ENCODE data around the gene EEPD1. TPM values are rescaled to one million over a fixed set of nuclear protein-coding genes. Genes with fewer than 3 reads are reported as not detected.
"Not testable (repeated sequence)": the region's sequence is repeated elsewhere in the genome, so short reads cannot be mapped to it uniquely, and the experiment has no call there.

EEPD1 gene
- 10 to 100 TPM in 1 of 2 donors, 1 to 10 TPM in 1; 5.5 to 14.5 TPM for polyA plus RNA-seq

DNA sequence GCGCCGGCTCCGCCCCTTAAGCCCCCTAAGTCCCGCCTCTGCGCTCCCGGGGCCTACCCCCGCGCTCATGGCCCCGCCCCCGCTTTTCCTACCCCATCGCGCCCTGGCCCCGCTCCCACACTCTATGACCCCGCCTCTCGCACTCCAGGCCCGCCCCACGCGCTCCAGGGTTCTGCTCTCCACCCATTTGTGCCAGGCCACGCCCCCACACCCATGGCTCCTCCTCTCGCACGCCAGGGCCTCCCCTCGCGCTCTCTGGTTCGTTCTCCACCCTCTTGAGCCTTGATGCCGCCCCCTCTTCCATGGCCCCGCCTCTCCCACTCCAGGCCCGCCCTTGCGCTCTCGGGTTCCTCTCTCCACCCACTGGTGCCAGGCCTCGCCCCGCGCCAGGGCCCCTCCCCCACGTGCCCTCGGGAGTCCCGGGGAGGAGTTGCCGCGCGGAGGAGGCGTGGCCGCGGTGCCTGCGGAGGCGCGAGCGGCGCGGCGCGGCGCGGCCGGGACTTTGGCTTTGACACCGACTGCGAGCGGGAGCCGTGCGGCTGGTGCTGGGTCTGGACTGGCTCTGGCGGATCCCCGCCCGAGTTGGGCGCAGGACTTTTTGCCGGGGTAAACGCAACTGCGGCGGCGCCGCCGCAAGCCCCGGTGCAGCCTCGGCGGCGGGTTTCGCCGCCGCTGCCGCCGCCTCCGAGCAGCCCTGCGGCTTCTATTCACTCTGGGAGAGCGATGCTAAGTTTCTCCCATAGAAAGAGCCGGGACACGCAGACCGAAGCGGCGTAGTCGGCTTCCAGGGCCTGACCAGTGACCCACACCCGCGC, at the start of gene EEPD1:
EEPD1 (plus strand) TSS at position 499 of the 815 bp plus-strand sequence. CDS start 1,071 bp downstream, outside the sequence.
- Histone ChIP-seq H3K9me3 (ENCODE audit: control insufficient read depth in 2 of 2, insufficient read depth in 1 of 2, low read depth in 1 of 2, low read length in 1 of 2) (no peaks in the 10 kb centered on the region), H3K27me3 (ENCODE audit: control insufficient read depth in 1 of 2, insufficient read depth in 2 of 2, low read length in 2 of 2) (no peaks in the 10 kb centered on the region)

DNA sequence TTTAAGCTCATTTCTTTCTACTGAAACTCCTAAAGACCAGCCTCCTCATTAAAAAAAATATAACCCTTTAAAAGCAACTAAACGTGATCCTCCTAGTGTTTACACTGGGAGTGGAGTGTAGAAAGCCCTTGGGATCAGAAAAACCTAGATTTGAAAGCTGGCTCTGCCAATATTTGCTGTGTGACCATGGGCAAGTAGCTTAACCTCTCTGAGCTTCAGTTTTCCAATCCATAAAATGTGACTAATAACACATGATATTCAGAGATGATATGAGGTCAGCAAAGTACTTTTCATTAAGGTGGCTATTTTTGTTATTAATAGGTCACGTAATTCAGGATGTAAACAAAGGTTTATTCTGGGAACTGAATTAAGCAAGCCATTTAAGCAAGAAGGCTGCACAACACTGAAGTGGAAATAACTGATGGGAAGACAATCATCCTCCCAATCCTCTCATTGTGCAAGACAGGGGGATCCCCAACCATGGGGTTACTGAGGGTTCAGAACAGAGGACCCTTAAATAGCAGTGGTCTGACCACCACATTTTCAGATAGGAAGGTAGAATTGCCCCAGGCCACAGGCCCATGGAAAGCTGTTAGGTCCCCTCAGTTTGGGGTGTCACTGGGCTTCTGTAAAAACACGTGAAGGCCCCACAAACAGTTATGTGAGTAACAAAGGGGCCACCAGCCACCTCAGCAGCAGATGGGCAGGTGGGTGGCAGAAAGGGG, 49.1 kb upstream of the EEPD1 start:
- Histone ChIP-seq H3K36me3 (ENCODE audit: control insufficient read depth in 2 of 2, insufficient read depth in 2 of 2, low read length in 1 of 2) (no peaks in the 10 kb centered on the region), H3K27ac (ENCODE audit: low read depth in 2 of 2, low read length in 1 of 2) (no peak overlapping the region), H3K4me3 (ENCODE audit: low read depth in 1 of 2, low read length in 2 of 2) (no peak overlapping the region), H3K4me1 (ENCODE audit: control insufficient read depth in 2 of 2, insufficient read depth in 2 of 2, low read length in 1 of 2) (no peaks in the 10 kb centered on the region), H3K27me3 (ENCODE audit: control insufficient read depth in 1 of 2, insufficient read depth in 2 of 2, low read length in 2 of 2) (no peaks in the 10 kb centered on the region), H3K9me3 (ENCODE audit: control insufficient read depth in 2 of 2, insufficient read depth in 1 of 2, low read depth in 1 of 2, low read length in 1 of 2) (no peaks in the 10 kb centered on the region)
- WGBS, 2 donors, result 55 to 57% methylated on average over 3 of the region's 3 CpGs

More for the DNA sequence above, at the start of gene EEPD1:
- H3K4me3 ChIP-seq (ENCODE audit: low read depth in 1 of 2, low read length in 2 of 2), result peak within 1 kb of the TSS; percentile 68 to 76
- H3K27ac ChIP-seq (ENCODE audit: low read depth in 2 of 2, low read length in 1 of 2), result peak within 1 kb of the TSS; percentile 82 to 90
- 0% methylated on average over 85 to 88 of the region's 88 CpGs for WGBS, 2 donors
- no peaks in the 10 kb centered on the region for H3K36me3 ChIP-seq (ENCODE audit: control insufficient read depth in 2 of 2, insufficient read depth in 2 of 2, low read length in 1 of 2)
- H3K4me1 ChIP-seq (ENCODE audit: control insufficient read depth in 2 of 2, insufficient read depth in 2 of 2, low read length in 1 of 2), result peaks cover 4 to 14% of the 10 kb centered on the region in 2 donors

- not testable (repeated sequence) for H3K36me3 ChIP-seq (ENCODE audit: control insufficient read depth in 2 of 2, insufficient read depth in 2 of 2, low read length in 1 of 2); H3K4me1 ChIP-seq (ENCODE audit: control insufficient read depth in 2 of 2, insufficient read depth in 2 of 2, low read length in 1 of 2); H3K9me3 ChIP-seq (ENCODE audit: control insufficient read depth in 2 of 2, insufficient read depth in 1 of 2, low read depth in 1 of 2, low read length in 1 of 2); H3K27ac ChIP-seq (ENCODE audit: low read depth in 2 of 2, low read length in 1 of 2); H3K4me3 ChIP-seq (ENCODE audit: low read depth in 1 of 2, low read length in 2 of 2); H3K27me3 ChIP-seq (ENCODE audit: control insufficient read depth in 1 of 2, insufficient read depth in 2 of 2, low read length in 2 of 2)
- 91 to 92% methylated on average over 5 to 6 of the region's 8 CpGs for WGBS, 2 donors
Observed at GRCh38 chr7:36106972-36107908, 45.8 kb upstream of the EEPD1 start.

GRCh38 chr7:36107926-36108631, 45.0 kb upstream of the EEPD1 start:
- Histone ChIP-seq H3K4me3 (ENCODE audit: low read depth in 1 of 2, low read length in 2 of 2) (no peak overlapping the region), H3K4me1 (ENCODE audit: control insufficient read depth in 2 of 2, insufficient read depth in 2 of 2, low read length in 1 of 2) (no peaks in the 10 kb centered on the region), H3K9me3 (ENCODE audit: control insufficient read depth in 2 of 2, insufficient read depth in 1 of 2, low read depth in 1 of 2, low read length in 1 of 2) (no peaks in the 10 kb centered on the region), H3K27ac (ENCODE audit: low read depth in 2 of 2, low read length in 1 of 2) (no peak overlapping the region), H3K36me3 (ENCODE audit: control insufficient read depth in 2 of 2, insufficient read depth in 2 of 2, low read length in 1 of 2) (no peaks in the 10 kb centered on the region), H3K27me3 (ENCODE audit: control insufficient read depth in 1 of 2, insufficient read depth in 2 of 2, low read length in 2 of 2) (no peaks in the 10 kb centered on the region)
- WGBS, 2 donors, result 68 to 79% methylated on average over 4 of the region's 4 CpGs

DNA sequence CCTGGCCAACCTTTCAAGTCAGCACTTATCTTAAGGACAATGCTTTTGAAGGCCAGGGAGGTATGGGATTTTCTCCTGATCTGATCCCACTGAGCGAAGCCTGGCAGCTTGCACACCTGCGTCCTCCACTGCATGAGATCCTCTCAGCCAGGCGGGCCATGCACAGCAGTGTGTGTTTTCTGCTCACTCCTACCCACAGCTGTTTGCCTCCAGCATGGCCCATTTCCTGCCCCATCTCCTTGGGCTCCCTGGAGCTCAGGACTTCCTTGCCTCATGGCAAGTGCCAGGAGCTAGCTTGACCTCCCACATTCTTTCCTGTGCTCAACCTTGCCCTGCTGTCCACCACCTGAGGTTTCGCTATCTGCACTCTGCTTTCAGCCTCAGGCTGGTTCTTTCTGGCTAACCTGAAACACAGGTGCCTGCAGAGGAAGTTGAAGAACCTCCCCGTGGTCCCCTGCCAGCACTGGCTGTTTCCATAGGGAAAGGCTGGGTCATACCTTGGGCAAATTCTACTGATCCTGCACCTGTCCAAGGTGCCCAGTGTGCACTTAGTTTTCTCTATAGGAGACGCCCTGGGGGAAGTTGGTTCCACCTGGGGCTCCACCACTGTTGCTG, 43.9 kb upstream of the EEPD1 start:
- H3K4me3 ChIP-seq (ENCODE audit: low read depth in 1 of 2, low read length in 2 of 2), result no peak overlapping the region
- no peak overlapping the region for H3K27ac ChIP-seq (ENCODE audit: low read depth in 2 of 2, low read length in 1 of 2)
- no peaks in the 10 kb centered on the region for H3K9me3 ChIP-seq (ENCODE audit: control insufficient read depth in 2 of 2, insufficient read depth in 1 of 2, low read depth in 1 of 2, low read length in 1 of 2)
- no peaks in the 10 kb centered on the region for H3K4me1 ChIP-seq (ENCODE audit: control insufficient read depth in 2 of 2, insufficient read depth in 2 of 2, low read length in 1 of 2)
- no peaks in the 10 kb centered on the region for H3K36me3 ChIP-seq (ENCODE audit: control insufficient read depth in 2 of 2, insufficient read depth in 2 of 2, low read length in 1 of 2)
- 65 to 78% methylated on average over 6 of the region's 6 CpGs for WGBS, 2 donors
- no peaks in the 10 kb centered on the region for H3K27me3 ChIP-seq (ENCODE audit: control insufficient read depth in 1 of 2, insufficient read depth in 2 of 2, low read length in 2 of 2)

DNA sequence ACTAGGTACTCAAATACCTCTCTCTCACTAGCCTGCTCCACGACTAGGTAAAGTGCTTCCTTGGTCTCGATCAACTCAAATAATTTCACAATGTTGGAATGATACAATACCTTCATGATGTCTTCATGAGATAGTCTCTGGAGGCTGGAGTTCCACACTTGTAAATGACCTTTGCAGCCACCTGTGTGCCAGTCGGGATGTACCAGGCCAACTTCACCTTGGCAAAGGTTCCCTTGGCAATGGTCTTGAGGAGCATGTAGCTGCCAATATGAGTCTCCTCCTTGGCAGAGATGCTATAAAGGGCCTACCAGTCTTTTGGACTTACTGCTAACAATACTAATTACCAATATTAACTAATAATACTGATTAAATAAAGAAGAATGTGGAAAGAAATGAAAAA, 42.5 kb upstream of the EEPD1 start:
- H3K27ac ChIP-seq (ENCODE audit: low read depth in 2 of 2, low read length in 1 of 2), result no peak overlapping the region
- H3K4me3 ChIP-seq (ENCODE audit: low read depth in 1 of 2, low read length in 2 of 2), result no peak overlapping the region
- H3K27me3 ChIP-seq (ENCODE audit: control insufficient read depth in 1 of 2, insufficient read depth in 2 of 2, low read length in 2 of 2), result no peaks in the 10 kb centered on the region
- peaks cover 2 to 3% of the 10 kb centered on the region in 2 donors for H3K4me1 ChIP-seq (ENCODE audit: control insufficient read depth in 2 of 2, insufficient read depth in 2 of 2, low read length in 1 of 2)
- H3K36me3 ChIP-seq (ENCODE audit: control insufficient read depth in 2 of 2, insufficient read depth in 2 of 2, low read length in 1 of 2), result no peaks in the 10 kb centered on the region
- 76 to 89% methylated on average over 3 of the region's 3 CpGs for WGBS, 2 donors
- no peaks in the 10 kb centered on the region for H3K9me3 ChIP-seq (ENCODE audit: control insufficient read depth in 2 of 2, insufficient read depth in 1 of 2, low read depth in 1 of 2, low read length in 1 of 2)

GRCh38 chr7:36112969-36113368, 40.1 kb upstream of the EEPD1 start:
- H3K4me3 ChIP-seq (ENCODE audit: low read depth in 1 of 2, low read length in 2 of 2), result no peak overlapping the region
- WGBS, 2 donors, result 90 to 95% methylated on average over 2 of the region's 2 CpGs
- H3K4me1 ChIP-seq (ENCODE audit: control insufficient read depth in 2 of 2, insufficient read depth in 2 of 2, low read length in 1 of 2), result peaks cover 6 to 7% of the 10 kb centered on the region in 2 donors
- H3K27ac ChIP-seq (ENCODE audit: low read depth in 2 of 2, low read length in 1 of 2), result no peak overlapping the region
- no peaks in the 10 kb centered on the region for H3K36me3 ChIP-seq (ENCODE audit: control insufficient read depth in 2 of 2, insufficient read depth in 2 of 2, low read length in 1 of 2)
- no peaks in the 10 kb centered on the region for H3K27me3 ChIP-seq (ENCODE audit: control insufficient read depth in 1 of 2, insufficient read depth in 2 of 2, low read length in 2 of 2)
- no peaks in the 10 kb centered on the region for H3K9me3 ChIP-seq (ENCODE audit: control insufficient read depth in 2 of 2, insufficient read depth in 1 of 2, low read depth in 1 of 2, low read length in 1 of 2)

DNA sequence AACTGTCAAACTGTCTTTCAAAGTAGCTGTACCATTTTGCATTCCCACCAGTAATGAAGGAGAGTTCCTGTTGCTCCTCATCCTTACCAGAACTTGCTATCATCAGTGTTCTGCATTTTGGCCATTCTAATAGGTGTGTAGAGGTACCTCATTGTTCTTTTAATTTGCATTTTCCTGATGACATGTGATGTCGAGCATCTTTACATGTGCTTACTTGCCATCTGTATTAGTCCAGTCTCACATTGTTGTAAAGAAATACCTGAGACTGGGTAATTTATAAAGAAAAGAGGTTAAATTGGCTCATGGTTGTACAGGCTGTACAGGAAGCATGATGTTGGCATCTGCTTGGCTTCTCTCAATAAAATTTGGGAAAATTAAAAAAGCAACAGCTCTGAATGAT, 38.7 kb upstream of the EEPD1 start:
- H3K36me3 ChIP-seq (ENCODE audit: control insufficient read depth in 2 of 2, insufficient read depth in 2 of 2, low read length in 1 of 2), result no peaks in the 10 kb centered on the region
- H3K27me3 ChIP-seq (ENCODE audit: control insufficient read depth in 1 of 2, insufficient read depth in 2 of 2, low read length in 2 of 2), result no peaks in the 10 kb centered on the region
- 58 to 59% methylated on average over 1 of the region's 1 CpG for WGBS, 2 donors
- no peak overlapping the region for H3K27ac ChIP-seq (ENCODE audit: low read depth in 2 of 2, low read length in 1 of 2)
- no peak overlapping the region for H3K4me3 ChIP-seq (ENCODE audit: low read depth in 1 of 2, low read length in 2 of 2)
- no peaks in the 10 kb centered on the region for H3K9me3 ChIP-seq (ENCODE audit: control insufficient read depth in 2 of 2, insufficient read depth in 1 of 2, low read depth in 1 of 2, low read length in 1 of 2)
- peaks cover 6 to 7% of the 10 kb centered on the region in 2 donors for H3K4me1 ChIP-seq (ENCODE audit: control insufficient read depth in 2 of 2, insufficient read depth in 2 of 2, low read length in 1 of 2)
